Neuron (in vitro differentiated cells): ENCODE results near the gene TRIML1.

ENCODE experiments used
- H2AFZ ChIP-seq: one replicate; pipeline ENCODE4 v1.6.1; 2013; ENCODE audit warnings: low read depth, mild to moderate bottlenecking, inconsistent platforms, low read length, moderate library complexity
- H3K27me3 ChIP-seq: one replicate; pipeline ENCODE4 v1.6.1; 2013; ENCODE audit warnings: low read length; ENCODE audit not compliant: insufficient read depth
- H3K36me3 ChIP-seq: one replicate; pipeline ENCODE4 v1.6.1; 2013; ENCODE audit warnings: low read length; ENCODE audit not compliant: insufficient read depth
- H3K4me1 ChIP-seq: one replicate; pipeline ENCODE4 v1.6.1; 2013; ENCODE audit warnings: low read length; ENCODE audit not compliant: insufficient read depth
- H3K4me3 ChIP-seq: 2 replicates; pipeline ENCODE4 v1.5.1; 2013; ENCODE audit warnings: mild to moderate bottlenecking, low read length, moderate library complexity
- H3K9me3 ChIP-seq: one replicate; pipeline ENCODE4 v1.6.1; 2013; ENCODE audit warnings: low read length

TRIML1 gene

DNA sequence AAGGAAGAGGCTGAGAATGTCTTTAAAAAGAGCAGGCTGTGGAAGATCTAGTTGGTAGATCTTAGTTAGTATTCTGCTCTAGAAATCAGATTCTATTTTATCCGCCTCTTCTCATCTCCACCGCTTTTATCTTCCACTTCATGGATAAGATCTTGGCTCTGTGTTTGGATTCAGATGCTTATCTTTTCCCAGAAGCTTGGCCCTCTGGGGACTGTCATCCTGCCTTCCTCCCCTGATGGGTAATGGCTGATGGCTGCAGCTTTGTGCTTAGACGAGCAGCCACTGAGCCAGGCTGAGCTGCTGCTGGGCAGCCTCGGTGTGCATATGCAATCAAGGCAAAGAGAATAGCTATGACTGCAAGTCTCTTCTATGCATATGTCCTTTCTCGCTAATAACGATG lies 23.5 kb downstream of the TRIML1 start:
- Histone ChIP-seq H2AFZ (no peak overlapping the region), H3K4me1 (no peaks in the 10 kb centered on the region), H3K36me3 (no peaks in the 10 kb centered on the region), H3K27me3 (no peaks in the 10 kb centered on the region), H3K4me3 (no peak overlapping the region), H3K9me3 (no peaks in the 10 kb centered on the region)

DNA sequence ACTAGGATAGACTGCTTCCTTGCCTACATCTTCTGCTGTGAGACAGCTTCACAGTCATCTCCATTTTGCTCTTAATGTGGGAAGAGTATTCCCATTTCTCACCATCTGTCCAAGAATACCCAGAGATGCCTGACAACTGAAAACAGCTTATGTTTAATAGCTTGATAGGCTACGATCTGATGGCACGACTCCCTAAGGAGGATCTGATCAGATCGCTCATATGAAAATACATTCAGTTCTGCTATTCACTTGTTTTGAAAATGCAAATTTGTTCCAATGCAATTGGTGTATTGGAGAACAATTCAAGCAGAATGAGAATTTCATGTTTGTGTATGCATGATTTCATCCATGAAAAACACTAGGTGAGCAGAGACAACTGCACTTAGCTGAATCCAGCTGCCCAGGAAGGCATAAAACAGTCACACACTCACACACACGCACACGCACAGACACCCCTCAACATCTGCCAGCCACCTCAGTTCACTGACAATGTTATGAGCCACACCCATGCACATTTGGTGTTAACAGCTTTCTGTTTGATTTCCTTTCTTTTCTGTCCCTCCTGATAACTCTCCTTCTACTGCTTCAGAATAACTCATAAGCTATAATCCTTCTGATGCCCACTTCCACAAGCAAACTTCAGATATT lies 29.6 kb downstream of the TRIML1 start:
- Histone ChIP-seq H3K4me3 (no peak overlapping the region), H2AFZ (no peak overlapping the region), H3K36me3 (no peaks in the 10 kb centered on the region), H3K9me3 (no peaks in the 10 kb centered on the region), H3K4me1 (no peaks in the 10 kb centered on the region), H3K27me3 (no peaks in the 10 kb centered on the region)

DNA sequence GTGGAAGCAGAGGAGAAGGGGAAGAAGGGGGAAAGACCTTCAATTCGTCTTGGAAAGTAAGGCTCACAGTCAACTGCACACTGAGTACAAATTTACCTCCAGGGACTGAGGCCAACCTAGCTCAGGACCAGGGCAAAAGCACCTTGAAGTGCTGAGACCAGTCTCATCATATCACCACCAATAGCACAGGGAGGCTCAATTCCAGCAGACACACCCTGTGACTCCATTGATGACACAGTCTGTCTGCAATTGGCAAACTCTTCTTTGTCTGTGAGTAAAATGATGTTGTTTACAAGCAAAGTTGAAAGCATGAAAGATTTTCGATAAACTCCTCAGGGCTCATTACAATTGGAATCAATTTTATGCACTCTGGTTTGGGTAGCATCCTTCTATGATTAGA lies 32.3 kb downstream of the TRIML1 start:
- no peaks in the 10 kb centered on the region for H3K9me3 ChIP-seq
- no peaks in the 10 kb centered on the region for H3K4me1 ChIP-seq
- H3K27me3 ChIP-seq: no peaks in the 10 kb centered on the region
- H2AFZ ChIP-seq: no peak overlapping the region
- H3K4me3 ChIP-seq: no peak overlapping the region
- H3K36me3 ChIP-seq: no peaks in the 10 kb centered on the region

DNA sequence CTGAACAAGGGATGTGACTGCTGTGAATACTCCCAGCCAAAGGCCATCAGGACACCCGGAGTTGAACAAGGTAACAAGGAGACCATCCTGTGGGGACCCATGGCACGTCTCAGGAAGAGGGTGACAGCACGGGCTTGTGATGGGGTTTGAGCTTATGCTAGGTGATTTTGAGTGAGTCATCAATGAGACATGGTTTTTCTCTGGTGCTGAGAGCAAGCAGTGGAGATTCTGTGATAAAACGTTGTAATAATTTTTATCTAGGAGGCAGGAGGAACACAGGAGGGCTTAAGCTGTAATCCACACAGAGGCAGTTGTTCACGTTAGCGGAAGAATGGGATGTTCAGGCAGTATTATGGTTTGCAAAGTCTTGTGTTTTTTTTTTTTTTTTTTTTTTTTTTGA lies 36.0 kb downstream of the TRIML1 start:
- H2AFZ ChIP-seq: no peak overlapping the region
- H3K4me3 ChIP-seq: no peak overlapping the region
- H3K36me3 ChIP-seq: no peaks in the 10 kb centered on the region
- H3K4me1 ChIP-seq: no peaks in the 10 kb centered on the region
- H3K9me3 ChIP-seq: no peaks in the 10 kb centered on the region
- no peaks in the 10 kb centered on the region for H3K27me3 ChIP-seq

DNA sequence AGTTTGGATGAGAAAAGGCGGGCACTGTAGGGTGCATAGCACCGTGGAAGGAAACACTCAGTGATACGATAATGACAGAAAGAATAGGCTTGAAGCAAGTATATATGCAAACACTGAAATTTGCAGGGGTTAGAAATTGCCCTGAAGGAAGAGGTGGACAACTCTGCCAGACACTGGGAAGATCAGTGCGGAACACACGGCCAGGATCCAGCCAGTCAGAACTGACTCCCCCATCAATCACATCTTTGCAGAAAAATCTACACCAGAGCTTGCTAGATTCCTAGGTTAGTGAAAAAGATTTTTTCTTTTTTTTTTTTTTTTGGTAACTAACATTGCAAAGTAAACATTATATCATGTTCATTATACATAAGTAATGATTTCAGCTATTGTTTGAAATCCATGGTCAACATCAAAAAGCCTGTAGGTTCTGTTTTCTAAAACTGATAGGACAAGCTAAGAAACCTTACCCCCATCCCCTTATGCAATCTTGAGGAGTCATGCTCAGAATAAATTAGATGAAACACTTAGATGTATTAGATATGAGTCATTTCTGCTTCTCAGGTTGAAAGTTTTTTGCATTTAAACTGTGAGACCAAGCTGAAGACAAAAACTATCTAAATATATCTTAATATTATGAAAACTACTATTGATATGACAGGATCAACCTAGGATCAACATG lies 38.9 kb downstream of the TRIML1 start:
- Histone ChIP-seq H2AFZ (no peak overlapping the region), H3K4me1 (no peaks in the 10 kb centered on the region), H3K4me3 (no peak overlapping the region), H3K27me3 (no peaks in the 10 kb centered on the region), H3K36me3 (no peaks in the 10 kb centered on the region), H3K9me3 (no peaks in the 10 kb centered on the region)

DNA sequence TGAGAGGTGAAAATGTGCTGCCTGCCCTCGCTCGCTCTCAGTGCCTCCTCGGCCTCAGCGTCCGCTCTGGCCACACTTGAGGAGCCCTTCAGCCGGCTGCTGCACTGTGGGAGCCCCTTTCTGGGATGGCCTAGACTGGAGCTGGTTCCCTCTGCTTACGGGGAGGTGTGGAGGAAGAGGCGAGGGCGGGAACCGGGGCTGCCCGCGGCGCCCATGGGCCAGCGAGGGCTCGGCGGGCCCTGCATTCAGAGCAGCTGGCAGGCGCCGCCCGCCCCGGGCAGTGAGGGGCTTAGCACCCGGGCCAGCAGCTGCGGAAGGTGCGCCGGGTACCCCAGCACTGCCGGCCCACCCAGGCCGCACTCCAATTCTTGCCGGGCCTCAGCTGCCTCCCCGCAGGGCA lies 39.6 kb downstream of the TRIML1 start:
- Histone ChIP-seq H3K36me3 (no peaks in the 10 kb centered on the region), H3K9me3 (no peaks in the 10 kb centered on the region), H3K4me1 (no peaks in the 10 kb centered on the region), H3K27me3 (no peaks in the 10 kb centered on the region), H2AFZ (no peak overlapping the region), H3K4me3 (no peak overlapping the region)

DNA sequence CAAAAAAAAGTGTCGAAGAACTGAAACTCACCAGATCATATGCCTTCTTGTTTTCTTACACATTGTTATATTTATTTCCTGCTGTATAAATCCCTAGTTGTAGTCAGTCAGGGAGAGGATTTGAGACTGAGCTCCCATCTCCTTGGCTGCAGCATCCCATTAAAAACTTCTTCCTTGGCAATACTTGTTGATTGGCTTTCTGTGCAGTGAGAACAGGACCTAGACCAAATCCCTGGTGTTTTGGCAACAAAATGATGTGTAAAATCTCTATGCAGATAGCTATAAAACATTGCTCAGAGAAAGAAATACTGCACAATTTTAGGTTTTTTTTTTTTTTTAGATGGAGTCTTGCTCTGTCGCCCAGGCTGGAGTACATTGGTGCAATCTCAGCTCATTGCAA lies 47.9 kb downstream of the TRIML1 start:
- no peaks in the 10 kb centered on the region for H3K36me3 ChIP-seq
- H3K9me3 ChIP-seq: no peaks in the 10 kb centered on the region
- H3K27me3 ChIP-seq: no peaks in the 10 kb centered on the region
- H3K4me1 ChIP-seq: no peaks in the 10 kb centered on the region
- no peak overlapping the region for H2AFZ ChIP-seq
- no peak overlapping the region for H3K4me3 ChIP-seq

DNA sequence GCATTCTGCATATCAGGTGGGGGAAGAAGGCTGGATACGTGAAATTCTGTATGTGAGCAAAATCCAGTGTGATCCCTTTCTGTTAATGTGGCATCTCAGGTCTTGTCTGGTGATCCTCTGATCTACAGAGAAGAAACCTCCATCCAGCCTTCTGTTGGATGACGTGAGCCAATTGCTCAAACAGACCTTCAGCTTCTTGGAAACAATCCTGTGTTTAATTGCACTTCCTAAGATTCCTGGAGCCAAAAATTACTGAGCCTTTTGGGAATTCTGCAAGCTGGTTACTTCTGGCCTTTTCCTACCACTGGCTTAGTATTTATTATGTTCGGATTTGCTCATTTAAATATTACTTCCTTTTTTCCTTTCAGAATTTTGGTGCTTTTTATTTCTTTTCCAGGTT lies 51.2 kb downstream of the TRIML1 start:
- Histone ChIP-seq H2AFZ (no peak overlapping the region), H3K9me3 (no peaks in the 10 kb centered on the region), H3K4me1 (no peaks in the 10 kb centered on the region), H3K27me3 (no peaks in the 10 kb centered on the region), H3K4me3 (no peak overlapping the region), H3K36me3 (no peaks in the 10 kb centered on the region)

DNA sequence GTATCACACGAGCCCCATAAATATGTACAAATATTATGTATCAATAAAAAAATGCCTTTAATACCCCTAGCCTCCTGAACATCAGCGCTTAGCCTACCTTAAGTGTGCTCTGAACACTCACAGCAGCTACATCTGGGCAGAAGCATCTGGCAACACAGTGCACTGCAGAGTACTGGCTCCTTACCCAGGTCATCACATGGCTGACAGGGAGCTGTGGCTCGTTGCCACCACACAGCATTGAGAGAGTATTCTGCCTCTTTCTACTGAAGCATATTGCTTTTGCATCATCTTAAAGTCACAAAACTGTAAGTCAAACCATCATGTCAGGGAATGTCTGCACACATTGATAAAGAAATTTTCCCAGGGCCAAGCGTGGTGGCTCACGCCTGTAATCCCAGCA lies 55.2 kb downstream of the TRIML1 start:
- Histone ChIP-seq H3K36me3 (no peaks in the 10 kb centered on the region), H3K4me3 (no peak overlapping the region), H2AFZ (no peak overlapping the region), H3K27me3 (no peaks in the 10 kb centered on the region), H3K9me3 (no peaks in the 10 kb centered on the region), H3K4me1 (no peaks in the 10 kb centered on the region)

DNA sequence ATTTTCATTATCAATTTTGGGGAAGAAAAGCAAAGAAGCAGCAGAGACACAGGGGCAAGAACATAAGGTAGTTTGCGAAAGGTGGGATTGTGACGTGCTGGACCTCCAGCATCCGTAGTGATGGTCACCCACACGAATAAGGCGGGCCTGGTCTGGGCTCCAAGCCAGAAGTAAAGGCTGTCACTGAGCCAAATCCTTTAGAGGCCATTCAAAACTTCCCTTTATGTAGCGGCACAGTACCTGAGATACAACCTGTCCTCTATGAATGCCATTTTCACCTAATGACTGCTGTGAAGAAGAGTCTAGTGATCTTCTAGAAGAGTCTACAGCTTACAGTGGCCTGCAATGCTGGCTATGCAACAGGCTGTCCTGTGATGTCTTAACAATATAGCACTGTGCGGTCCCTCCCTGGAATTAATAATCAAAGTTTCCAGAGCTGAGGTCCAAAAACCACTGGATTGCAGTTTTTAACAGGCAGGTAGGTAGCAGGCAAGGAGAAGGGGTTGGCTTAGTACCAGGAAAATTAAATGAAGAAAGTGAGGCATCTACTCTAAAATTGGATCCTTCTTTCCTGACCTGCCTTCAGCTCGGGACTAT lies 56.2 kb downstream of the TRIML1 start:
- Histone ChIP-seq H3K9me3 (no peaks in the 10 kb centered on the region), H2AFZ (no peak overlapping the region), H3K4me1 (no peaks in the 10 kb centered on the region), H3K36me3 (no peaks in the 10 kb centered on the region), H3K4me3 (no peak overlapping the region), H3K27me3 (no peaks in the 10 kb centered on the region)

DNA sequence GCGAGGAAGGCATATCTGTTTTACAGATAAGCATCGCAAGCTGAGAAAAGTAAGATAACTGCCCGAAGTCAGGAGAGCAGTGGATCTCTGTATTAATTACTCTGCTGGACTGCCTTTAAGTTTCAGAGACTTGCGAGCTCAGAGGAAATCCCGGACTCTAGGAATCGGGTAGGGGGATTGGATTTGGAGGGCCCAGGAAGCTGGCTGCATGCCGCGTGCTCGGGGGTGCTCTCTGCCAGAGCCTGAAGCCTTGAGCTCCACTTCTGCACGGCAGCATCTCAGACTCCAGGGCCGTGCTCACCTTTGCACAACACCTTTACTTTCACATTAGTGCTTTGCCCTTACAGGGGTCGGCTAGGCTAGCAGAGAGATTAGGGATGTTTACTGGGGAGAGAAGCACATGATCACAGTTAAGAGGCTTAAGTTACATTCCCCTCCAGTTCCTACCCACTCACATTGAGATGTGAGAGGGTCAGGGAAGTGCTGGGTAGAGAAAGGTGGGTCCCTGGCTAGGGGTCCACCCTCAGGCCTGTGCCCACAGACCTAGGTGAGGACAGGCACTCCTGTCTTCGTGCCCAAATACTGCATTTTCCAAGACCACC lies 57.0 kb downstream of the TRIML1 start:
- H3K4me3 ChIP-seq: no peak overlapping the region
- H3K36me3 ChIP-seq: no peaks in the 10 kb centered on the region
- no peaks in the 10 kb centered on the region for H3K9me3 ChIP-seq
- no peaks in the 10 kb centered on the region for H3K4me1 ChIP-seq
- H2AFZ ChIP-seq: no peak overlapping the region
- no peaks in the 10 kb centered on the region for H3K27me3 ChIP-seq
